H1 (cell line): ENCODE measurements around the gene THPO.

ENCODE experiments used
- ATF2 ChIP-seq: IDR thresholded peaks from 2 replicates; pipeline ENCODE4 v1.6.1; 2012; ENCODE audit warnings: low read length, inconsistent platforms
- CHD2 ChIP-seq: IDR thresholded peaks from 2 replicates; pipeline ENCODE4 v1.6.1; 2012; ENCODE audit warnings: low read length, improper control_type of control experiment
- CREB1 ChIP-seq: IDR thresholded peaks from 2 replicates; pipeline ENCODE4 v1.6.1; 2012; ENCODE audit warnings: inconsistent platforms
- CTCF ChIP-seq, 3 experiments: IDR thresholded peaks; 1 replicate in 2 of 3; 2 replicates in 1 of 3; pipeline versions ENCODE4 v1.5.1 to v1.6.1; 2011; ENCODE audit warnings: low read length in 3 of 3, mild to moderate bottlenecking in 3 of 3, inconsistent platforms in 2 of 3, low read depth in 1 of 3, moderate library complexity in 1 of 3; ENCODE audit not compliant: insufficient read depth in 1 of 3; ENCODE audit errors: control extremely low read depth in 1 of 3
- HDAC2 ChIP-seq, 2 experiments: fragments of 300-600 bp in 1 of 2; sonication (generic) in 1 of 2; IDR thresholded peaks; 2 replicates each; pipeline ENCODE4 v1.6.1; 2011 to 2012; ENCODE audit warnings: low read depth in 2 of 2, low read length in 2 of 2, mild to moderate bottlenecking in 2 of 2, moderate library complexity in 2 of 2, borderline replicate concordance in 1 of 2, inconsistent platforms in 1 of 2
- HDAC6 ChIP-seq: IDR thresholded peaks from one replicate; pipeline ENCODE4 v1.7.1; 2012; ENCODE audit warnings: low read depth, mild to moderate bottlenecking, inconsistent platforms, low read length, moderate library complexity
- KDM5A ChIP-seq: fragments of 200-600 bp; IDR thresholded peaks from 2 replicates; pipeline ENCODE4 v1.7.1; 2012; ENCODE audit warnings: mild to moderate bottlenecking, low read length, inconsistent platforms, mixed read lengths
- POLR2AphosphoS5 ChIP-seq: IDR thresholded peaks from 2 replicates; pipeline ENCODE4 v1.6.1; 2011; ENCODE audit warnings: low read depth, low read length
- RBBP5 ChIP-seq: IDR thresholded peaks from 2 replicates; pipeline ENCODE4 v1.7.1; 2012; ENCODE audit warnings: low read depth, mild to moderate bottlenecking, inconsistent platforms, low read length, moderate library complexity, borderline replicate concordance
- SP1 ChIP-seq: IDR thresholded peaks from 2 replicates; pipeline ENCODE4 v1.6.1; 2011; ENCODE audit warnings: low read depth, low read length
- SRF ChIP-seq: IDR thresholded peaks from 2 replicates; pipeline ENCODE4 v1.6.1; 2011; ENCODE audit warnings: mild to moderate bottlenecking, low read depth, low read length, moderate library complexity
- SUZ12 ChIP-seq: fragments of 200-600 bp; sonication (generic); IDR thresholded peaks from 2 replicates; pipeline ENCODE4 v1.6.1; 2012; ENCODE audit warnings: mild to moderate bottlenecking, inconsistent platforms, low read length, moderate library complexity, mixed read lengths
- USF2 ChIP-seq: IDR thresholded peaks from 2 replicates; pipeline ENCODE4 v1.6.1; 2011; ENCODE audit warnings: low read length, improper control_type of control experiment
- ZNF274 ChIP-seq: IDR thresholded peaks from 2 replicates; pipeline ENCODE4 v1.7.0; 2012; ENCODE audit warnings: low read length, borderline replicate concordance; ENCODE audit errors: extremely low read depth

- TF ChIP-seq SP1 (no peak), CREB1 (no peak), CTCF (IDR thresholded peaks at IDR 0.05; ENCODE audit: control extremely low read depth in 1 of 3, insufficient read depth in 1 of 3, low read depth in 1 of 3, low read length in 3 of 3) (no peak), RBBP5 (no peak), KDM5A (no peak), SRF (no peak), HDAC6 (no peak), POLR2AphosphoS5 (no peak), USF2 (no peak), HDAC2 (IDR thresholded peaks at IDR 0.05; ENCODE audit: borderline replicate concordance in 1 of 2, low read depth in 2 of 2, low read length in 2 of 2) (no peak), CHD2 (no peak), ZNF274 (no peak), ATF2 (no peak), SUZ12 (no peak)
Measured at GRCh38 chr3:184349563-184350470, 28.2 kb downstream of the THPO start.
